K562 (cell line): Measurements from ENCODE around the gene ZMYND8. TPM values are rescaled to one million over a fixed set of nuclear protein-coding genes. Genes with fewer than 3 reads are reported as not detected.
A peak's percentile ranks its signal among the peaks of the same experiment; 100 is the strongest.

Experiments
- EP300 ChIP-seq: IDR thresholded peaks from 2 replicates; pipeline ENCODE4 v1.6.1; 2012; ENCODE audit warnings: low read length, improper control_type of control experiment
- HDAC2 ChIP-seq: fragments of 450-650 bp; IDR thresholded peaks from 2 replicates; pipeline ENCODE4 v1.6.1; 2016; ENCODE audit warnings: mild to moderate bottlenecking
- HDAC3 ChIP-seq: fragments of 450-650 bp; IDR thresholded peaks from 2 replicates; pipeline ENCODE4 v1.6.1; 2018; ENCODE audit warnings: borderline replicate concordance, mild to moderate bottlenecking, moderate library complexity; ENCODE audit not compliant: partially characterized antibody
- HMGXB4 ChIP-seq: sonication (generic); formaldehyde crosslinking; IDR thresholded peaks from 2 replicates; pipeline ENCODE4 v1.8.1; 2023; ENCODE audit warnings: mild to moderate bottlenecking, missing genetic modification reagents
- KAT8 ChIP-seq: fragments of 450-650 bp; IDR thresholded peaks from 2 replicates; pipeline ENCODE4 v1.6.1; 2016; ENCODE audit warnings: low read depth, mild to moderate bottlenecking
- PTRF ChIP-seq: fragments of 450-650 bp; IDR thresholded peaks from 2 replicates; pipeline ENCODE4 v1.6.1; 2016; ENCODE audit warnings: mild to moderate bottlenecking, missing genetic modification characterization, missing compliant biosample characterization
- PYGO2 ChIP-seq: fragments of 450-650 bp; IDR thresholded peaks from 2 replicates; pipeline ENCODE4 v1.6.1; 2016; ENCODE audit warnings: mild to moderate bottlenecking, missing genetic modification characterization, moderate library complexity, missing compliant biosample characterization
- RAD21 ChIP-seq, 2 experiments: fragments of 250-450 bp in 1 of 2; fragments of 450-650 bp in 1 of 2; sonication (Bioruptor Pico) in 1 of 2; formaldehyde crosslinking in 1 of 2; IDR thresholded peaks in 1 of 2; conservative IDR thresholded peaks in 1 of 2; 2 replicates each; pipeline versions ENCODE4 v1.4.0 to v1.8.0; 2020 to 2022; ENCODE audit warnings: mild to moderate bottlenecking in 2 of 2, moderate library complexity in 1 of 2
- RBM14 ChIP-seq: fragments of 200-400 bp; formaldehyde crosslinking; IDR thresholded peaks from 2 replicates; pipeline ENCODE4 v1.6.1; 2018; ENCODE audit warnings: low read depth, mild to moderate bottlenecking, low read length, moderate library complexity, borderline replicate concordance; ENCODE audit not compliant: insufficient read depth
- TOE1 ChIP-seq, 2 experiments: fragments of 450-650 bp in 1 of 2; sonication (generic) in 1 of 2; formaldehyde crosslinking in 1 of 2; IDR thresholded peaks; 2 replicates each; pipeline versions ENCODE4 v1.7.1 to v1.8.0; 2016 to 2022; ENCODE audit warnings: borderline replicate concordance in 2 of 2, mild to moderate bottlenecking in 2 of 2, antibody characterized with exemption in 1 of 2, inconsistent platforms in 1 of 2, low read depth in 1 of 2, missing genetic modification reagents in 1 of 2, moderate library complexity in 1 of 2
- ZEB2 ChIP-seq: fragments of 450-650 bp; IDR thresholded peaks from 2 replicates; pipeline ENCODE4 v1.6.1; 2016
- ZNF407 ChIP-seq: fragments of 450-650 bp; IDR thresholded peaks from 2 replicates; pipeline ENCODE4 v1.6.1; 2016; ENCODE audit warnings: low read depth
- ZNF76 ChIP-seq: fragments of 250-450 bp; sonication (Bioruptor Pico); IDR thresholded peaks from 2 replicates; pipeline ENCODE4 v1.4.0; 2020; ENCODE audit warnings: mild to moderate bottlenecking, moderate library complexity, borderline replicate concordance
- ZNF780A ChIP-seq: fragments of 250-450 bp; sonication (Bioruptor Pico); IDR thresholded peaks from 2 replicates; pipeline ENCODE4 v1.5.0; 2021; ENCODE audit warnings: mild to moderate bottlenecking
- polyA plus RNA-seq, 8 experiments: library from polyadenylated mRNA; depleted of rRNA in 4 of 8; stranded (reverse) in 5 of 8; unstranded in 3 of 8; fragments of >200 nt; fragmentation: Nextera tagmentation in 2 of 8; fragmentation: Illumina TruSeq in 1 of 8; extraction: Ambion mirVana in 2 of 8; extraction: Trizol in 1 of 8; gene quantifications; 2 replicates each; pipeline versions ENCODE4 v1.2.1 to v1.2.3, GENCODE V29; 2011 to 2014; ENCODE audit warnings: inconsistent platforms in 1 of 8, missing spikeins in 1 of 8
- total RNA-seq, 7 experiments: library from RNA; depleted of rRNA in 6 of 7; stranded (reverse); fragments of >200 nt in 6 of 7; fragmentation: Illumina TruSeq in 2 of 7; extraction: Trizol in 2 of 7; gene quantifications; 2 replicates each; pipeline versions ENCODE4 v1.2.1 to v1.2.3, GENCODE V29; 2011 to 2021; ENCODE audit warnings: low replicate concordance in 1 of 7
- TF ChIP-seq, protein P1 (sequence below): fragments of 250-450 bp; sonication (Bioruptor Pico); IDR thresholded peaks from 2 replicates; pipeline ENCODE4 v1.5.0; 2021

The ZMYND8 gene
- total and polyA plus RNA-seq, 9 of the 15 experiments (the other 6 are each of a cell fraction or from before 2014, with no cell fraction given): 31.8 to 148 (median 71.9) TPM

GRCh38 chr20:47357296-47358038, 968 bp upstream of the ZMYND8 start (continued):
- TF ChIP-seq HMGXB4: 0 out of 2 replicates have a peak, but pooled peaks have one; percentile 10
- peak in 1 of 2 experiments; percentile 11; a peak in 2 of 4 replicates for TF ChIP-seq RAD21 (CRISPR knock-in tag; conservative IDR thresholded peaks at IDR 0.05 in 1 of 2, IDR thresholded peaks at IDR 0.05 in 1 of 2)
- no peak for TF ChIP-seq KAT8
- TF ChIP-seq PYGO2 (tag): peak; percentile 10; the same call in 1 of the 2 replicates
- TF ChIP-seq ZNF407: no peak
- peak; percentile 3; the same call in 1 of the 2 replicates for TF ChIP-seq EP300
- no peak for TF ChIP-seq HDAC3
- TF ChIP-seq PTRF: 0 out of 2 replicates have a peak, but pooled peaks have one; percentile 29
- TF ChIP-seq ZEB2: no peak
- no peak for TF ChIP-seq RBM14
- TF ChIP-seq HDAC2: peak; percentile 64; the same call in 1 of the 2 replicates
- no peak for TF ChIP-seq ZNF780A (CRISPR knock-in tag)
- TF ChIP-seq ZNF76 (CRISPR knock-in tag): no peak; the same call in 1 of the 2 replicates
- TF ChIP-seq, protein P1, sequence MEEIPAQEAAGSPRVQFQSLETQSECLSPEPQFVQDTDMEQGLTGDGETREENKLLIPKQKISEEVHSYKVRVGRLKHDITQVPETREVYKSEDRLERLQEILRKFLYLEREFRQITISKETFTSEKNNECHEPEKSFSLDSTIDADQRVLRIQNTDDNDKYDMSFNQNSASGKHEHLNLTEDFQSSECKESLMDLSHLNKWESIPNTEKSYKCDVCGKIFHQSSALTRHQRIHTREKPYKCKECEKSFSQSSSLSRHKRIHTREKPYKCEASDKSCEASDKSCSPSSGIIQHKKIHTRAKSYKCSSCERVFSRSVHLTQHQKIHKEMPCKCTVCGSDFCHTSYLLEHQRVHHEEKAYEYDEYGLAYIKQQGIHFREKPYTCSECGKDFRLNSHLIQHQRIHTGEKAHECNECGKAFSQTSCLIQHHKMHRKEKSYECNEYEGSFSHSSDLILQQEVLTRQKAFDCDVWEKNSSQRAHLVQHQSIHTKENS (CRISPR knock-in tag): no peak
- no peak for TF ChIP-seq TOE1 (IDR thresholded peaks at IDR 0.05; ENCODE audit: borderline replicate concordance)
- TF ChIP-seq TOE1 (CRISPR knock-in tag; IDR thresholded peaks at IDR 0.05; ENCODE audit: borderline replicate concordance, low read depth): no peak
